SU-DHL-6 (cell line): Measurements from ENCODE around the gene SIGLEC8.

Source experiments
- H2AFZ ChIP-seq: fragments of 200-600 bp; sonication (generic); 2 replicates; pipeline ENCODE4 v1.6.1; 2014; ENCODE audit warnings: low read depth, mild to moderate bottlenecking, moderate library complexity, mixed read lengths, antibody characterized with exemption, low read length; ENCODE audit not compliant: severe bottlenecking
- H3F3A ChIP-seq: fragments of 200-600 bp; shearing (Covaris generic); 2 replicates; pipeline ENCODE4 v1.6.0; 2016; ENCODE audit warnings: antibody characterized with exemption, mild to moderate bottlenecking; ENCODE audit not compliant: insufficient read depth
- H3K27ac ChIP-seq: fragments of 200-600 bp; sonication (generic); 2 replicates; pipeline ENCODE4 v1.5.1; 2016; ENCODE audit warnings: low read depth, mild to moderate bottlenecking, low read length, moderate library complexity, mixed read lengths
- H3K27me3 ChIP-seq: fragments of 200-600 bp; sonication (generic), shearing (Covaris generic); 2 replicates; pipeline ENCODE4 v1.6.0; 2014; ENCODE audit warnings: mild to moderate bottlenecking, low read length
- H3K36me3 ChIP-seq: fragments of 200-600 bp; sonication (generic); 2 replicates; pipeline ENCODE4 v1.6.1; 2014; ENCODE audit warnings: mild to moderate bottlenecking, low read length, mixed read lengths
- H3K4me2 ChIP-seq: fragments of 300-600, 200-600 bp; shearing (Covaris generic), sonication (generic); 2 replicates; pipeline ENCODE4 v1.6.0; 2014; ENCODE audit warnings: low read length, low read depth, mild to moderate bottlenecking; ENCODE audit not compliant: poor library complexity, severe bottlenecking
- H3K4me3 ChIP-seq: fragments of 200-600 bp; sonication (generic); 2 replicates; pipeline ENCODE4 v1.5.1; 2014; ENCODE audit warnings: antibody characterized with exemption, low read length, mild to moderate bottlenecking, mixed read lengths; ENCODE audit not compliant: insufficient read depth, poor library complexity, severe bottlenecking
- H3K79me2 ChIP-seq: fragments of 200-600 bp; sonication (generic); 2 replicates; pipeline ENCODE4 v1.6.1; 2014; ENCODE audit warnings: mild to moderate bottlenecking, low read length, moderate library complexity; ENCODE audit not compliant: insufficient read depth
- H3K9ac ChIP-seq: fragments of 200-600 bp; sonication (generic); 2 replicates; pipeline ENCODE4 v1.7.0; 2014; ENCODE audit warnings: mild to moderate bottlenecking, low read length
- H3K9me2 ChIP-seq: fragments of 200-600 bp; sonication (generic); replicated peaks from 2 replicates; pipeline ENCODE4 v1.6.1; 2014; ENCODE audit warnings: low read length; ENCODE audit not compliant: insufficient read depth
- H3K9me3 ChIP-seq: fragments of 200-600 bp; sonication (generic); 2 replicates; pipeline ENCODE4 v1.6.1; 2014; ENCODE audit warnings: low read length, mixed read lengths; ENCODE audit not compliant: insufficient read depth
- H4K20me1 ChIP-seq: fragments of 200-600 bp; sonication (generic); 2 replicates; pipeline ENCODE4 v1.6.1; 2014; ENCODE audit warnings: low read depth, mild to moderate bottlenecking, antibody characterized with exemption, low read length, moderate library complexity, mixed read lengths
- EZH2phosphoT487 ChIP-seq: fragments of 200-600 bp; sonication (generic), shearing (Covaris generic); conservative IDR thresholded peaks from 2 replicates; pipeline ENCODE4 v1.6.1; 2018; ENCODE audit warnings: mild to moderate bottlenecking, antibody characterized with exemption, low read length, moderate library complexity, mixed read lengths
- TF ChIP-seq, protein P1 (sequence below): fragments of 200-600 bp; sonication (generic); IDR thresholded peaks from one replicate; pipeline ENCODE4 v1.5.1; 2017; ENCODE audit warnings: antibody characterized with exemption, mild to moderate bottlenecking, low read length, moderate library complexity; ENCODE audit not compliant: insufficient read depth, poor library complexity, severe bottlenecking

SIGLEC8 gene

DNA sequence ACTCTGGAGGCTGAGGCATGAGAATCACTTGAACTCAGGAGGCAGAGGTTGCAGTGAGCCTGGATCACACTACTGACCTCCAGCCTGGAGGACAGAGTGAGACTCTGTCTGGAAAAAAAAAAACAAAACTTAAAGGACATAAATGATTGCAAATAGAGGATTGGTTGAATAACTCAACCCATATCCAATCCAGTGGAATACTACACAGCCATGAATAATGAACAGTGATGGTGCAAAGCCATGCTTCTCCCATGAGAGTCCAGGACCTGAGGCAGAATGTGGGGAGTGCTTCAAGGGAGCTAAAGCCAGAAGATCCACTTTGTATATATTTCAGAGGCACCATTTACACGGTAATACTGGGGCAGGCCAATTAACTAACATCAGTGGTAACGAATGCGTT, 17.9 kb upstream of the SIGLEC8 start:
- H3K4me2 ChIP-seq, result no peak overlapping the region
- H3K27ac ChIP-seq, result no peak overlapping the region
- no peaks in the 10 kb centered on the region for H3K27me3 ChIP-seq
- no peaks in the 10 kb centered on the region for H3F3A ChIP-seq
- no peaks in the 10 kb centered on the region for H3K9me3 ChIP-seq
- H2AFZ ChIP-seq, result no peak overlapping the region
- no peak overlapping the region for H3K9ac ChIP-seq
- H3K4me3 ChIP-seq, result no peak overlapping the region
- no peaks in the 10 kb centered on the region for H3K36me3 ChIP-seq
- H3K79me2 ChIP-seq, result no peaks in the 10 kb centered on the region
- H4K20me1 ChIP-seq, result no peaks in the 10 kb centered on the region
- TF ChIP-seq EZH2phosphoT487, result no peak
- TF ChIP-seq, protein P1, sequence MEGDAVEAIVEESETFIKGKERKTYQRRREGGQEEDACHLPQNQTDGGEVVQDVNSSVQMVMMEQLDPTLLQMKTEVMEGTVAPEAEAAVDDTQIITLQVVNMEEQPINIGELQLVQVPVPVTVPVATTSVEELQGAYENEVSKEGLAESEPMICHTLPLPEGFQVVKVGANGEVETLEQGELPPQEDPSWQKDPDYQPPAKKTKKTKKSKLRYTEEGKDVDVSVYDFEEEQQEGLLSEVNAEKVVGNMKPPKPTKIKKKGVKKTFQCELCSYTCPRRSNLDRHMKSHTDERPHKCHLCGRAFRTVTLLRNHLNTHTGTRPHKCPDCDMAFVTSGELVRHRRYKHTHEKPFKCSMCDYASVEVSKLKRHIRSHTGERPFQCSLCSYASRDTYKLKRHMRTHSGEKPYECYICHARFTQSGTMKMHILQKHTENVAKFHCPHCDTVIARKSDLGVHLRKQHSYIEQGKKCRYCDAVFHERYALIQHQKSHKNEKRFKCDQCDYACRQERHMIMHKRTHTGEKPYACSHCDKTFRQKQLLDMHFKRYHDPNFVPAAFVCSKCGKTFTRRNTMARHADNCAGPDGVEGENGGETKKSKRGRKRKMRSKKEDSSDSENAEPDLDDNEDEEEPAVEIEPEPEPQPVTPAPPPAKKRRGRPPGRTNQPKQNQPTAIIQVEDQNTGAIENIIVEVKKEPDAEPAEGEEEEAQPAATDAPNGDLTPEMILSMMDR, result no peak
- no peaks in the 10 kb centered on the region for H3K9me2 ChIP-seq

DNA sequence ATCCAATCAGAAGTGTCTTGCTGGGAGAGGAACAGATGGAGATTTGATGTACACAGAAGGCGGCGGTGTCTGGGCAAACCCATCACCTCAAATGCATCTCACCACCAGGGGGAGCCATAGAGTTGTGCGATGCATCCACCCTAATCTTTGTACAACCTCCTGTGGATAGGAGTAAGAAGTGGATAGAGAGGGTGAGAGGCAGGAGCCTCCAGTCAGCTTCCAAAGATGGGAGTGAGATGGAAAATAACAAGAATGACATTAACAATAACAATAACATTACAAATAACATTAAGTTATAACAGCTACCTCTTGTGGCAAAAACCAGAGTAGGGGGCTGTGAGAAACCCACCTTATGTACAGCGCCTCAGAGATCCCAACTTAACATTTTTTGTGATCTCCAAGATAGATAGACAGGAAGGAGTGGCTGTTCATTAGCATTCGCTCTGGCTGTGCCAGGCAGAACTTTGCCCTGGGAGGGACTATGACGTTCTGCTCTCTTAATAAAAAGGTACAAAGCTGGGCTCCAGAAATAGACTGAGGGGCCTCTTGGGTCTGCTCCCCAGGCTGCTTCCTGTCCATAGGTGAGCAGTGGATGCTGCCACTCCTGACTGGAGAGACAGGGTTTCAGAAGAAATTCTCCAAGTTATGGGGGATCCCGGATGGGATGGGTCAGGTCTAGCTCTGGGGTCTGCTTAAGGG, 14.9 kb upstream of the SIGLEC8 start:
- no peaks in the 10 kb centered on the region for H3K79me2 ChIP-seq
- no peak overlapping the region for H3K4me2 ChIP-seq
- no peak overlapping the region for H3K9ac ChIP-seq
- H3K27me3 ChIP-seq, result no peaks in the 10 kb centered on the region
- H4K20me1 ChIP-seq, result no peaks in the 10 kb centered on the region
- no peak for TF ChIP-seq EZH2phosphoT487
- TF ChIP-seq, protein P1, result peak; percentile 75
- H3K4me3 ChIP-seq, result no peak overlapping the region
- H3F3A ChIP-seq, result no peaks in the 10 kb centered on the region
- no peak overlapping the region for H2AFZ ChIP-seq
- no peaks in the 10 kb centered on the region for H3K36me3 ChIP-seq
- no peaks in the 10 kb centered on the region for H3K9me2 ChIP-seq
- H3K9me3 ChIP-seq, result no peaks in the 10 kb centered on the region
- no peak overlapping the region for H3K27ac ChIP-seq

DNA sequence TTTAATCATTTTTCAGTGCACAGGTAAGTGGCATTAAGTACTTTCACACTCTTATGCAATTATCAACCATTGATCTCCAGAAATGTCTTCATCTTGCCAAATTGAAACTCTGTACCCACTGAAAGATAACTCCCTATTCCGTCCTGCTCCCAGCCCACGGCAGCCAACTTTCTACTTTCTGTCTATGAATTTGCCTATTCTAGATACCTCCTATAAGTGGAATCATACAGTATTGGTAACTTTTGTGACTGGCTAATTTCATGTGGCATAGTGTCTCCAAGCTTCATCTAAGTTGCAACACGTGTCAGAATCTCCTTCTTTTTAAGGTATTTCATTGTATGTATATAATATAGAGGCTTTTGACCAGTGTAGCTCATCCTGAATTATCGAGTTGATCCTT, 14.4 kb upstream of the SIGLEC8 start:
- no peak overlapping the region for H3K27ac ChIP-seq
- H3K4me3 ChIP-seq, result no peak overlapping the region
- H2AFZ ChIP-seq, result no peak overlapping the region
- H3F3A ChIP-seq, result no peaks in the 10 kb centered on the region
- H3K9ac ChIP-seq, result no peak overlapping the region
- no peaks in the 10 kb centered on the region for H3K9me3 ChIP-seq
- no peaks in the 10 kb centered on the region for H3K27me3 ChIP-seq
- H3K4me2 ChIP-seq, result no peak overlapping the region
- TF ChIP-seq, protein P1, result no peak
- no peak for TF ChIP-seq EZH2phosphoT487
- H3K36me3 ChIP-seq, result no peaks in the 10 kb centered on the region
- no peaks in the 10 kb centered on the region for H4K20me1 ChIP-seq
- H3K9me2 ChIP-seq, result no peaks in the 10 kb centered on the region
- H3K79me2 ChIP-seq, result no peaks in the 10 kb centered on the region
